ENCODE data around the gene DMPK. TPM values are rescaled to one million over a fixed set of nuclear protein-coding genes. Genes with fewer than 3 reads are reported as not detected.

DMPK gene
- polyA plus RNA-seq, 1 donor from 2014 or later, result 34.3 TPM

DNA sequence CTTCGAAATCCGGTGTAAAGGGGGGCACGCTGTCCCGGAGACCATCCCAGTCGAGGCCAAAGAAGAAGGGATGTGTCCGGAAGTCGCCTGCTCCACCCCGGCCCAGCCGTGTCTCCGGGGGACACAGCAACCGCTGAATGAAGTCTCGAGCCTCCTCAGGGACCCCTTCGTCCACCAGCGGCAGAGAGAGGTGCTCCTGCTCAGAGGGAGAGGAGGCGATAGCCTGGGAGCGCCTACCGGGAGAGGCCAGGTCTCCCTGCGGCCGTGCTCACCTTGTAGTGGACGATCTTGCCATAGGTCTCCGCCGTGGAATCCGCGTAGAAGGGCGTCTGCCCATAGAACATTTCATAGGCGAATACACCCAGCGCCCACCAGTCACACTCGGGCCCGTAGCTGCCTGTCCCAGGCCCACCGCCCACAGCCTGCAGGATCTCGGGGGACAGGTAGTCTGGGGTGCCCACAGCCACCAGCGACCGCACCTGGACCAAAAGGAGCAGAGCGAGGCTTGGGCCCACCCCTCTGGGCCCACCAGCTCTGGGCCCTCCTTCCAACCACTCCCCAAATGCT, 4.8 kb downstream of the DMPK start:
- Histone ChIP-seq H3K27me3 (ENCODE audit: insufficient read depth, low read depth, low read length) (no peaks in the 10 kb centered on the region), H3K4me2 (ENCODE audit: low read length) (no peak overlapping the region)

GRCh38 chr19:45774765-45775164, 7.5 kb downstream of the DMPK start:
- no peak overlapping the region for H3K4me2 ChIP-seq (ENCODE audit: low read length)
- no peaks in the 10 kb centered on the region for H3K9me3 ChIP-seq (ENCODE audit: low read length)
- no peak overlapping the region for H3K4me3 ChIP-seq (ENCODE audit: low read length)
- H3K9me2 ChIP-seq (ENCODE audit: insufficient read depth, low read length), result no peaks in the 10 kb centered on the region
- H3K27me3 ChIP-seq (ENCODE audit: insufficient read depth, low read depth, low read length), result no peaks in the 10 kb centered on the region
- H3K27ac ChIP-seq (ENCODE audit: low read length), result no peak overlapping the region
- H3K79me2 ChIP-seq (replicated peaks; ENCODE audit: insufficient read depth, low read length), result no peaks in the 10 kb centered on the region
- H4K20me1 ChIP-seq (ENCODE audit: insufficient read depth), result no peaks in the 10 kb centered on the region
- H3K36me3 ChIP-seq (ENCODE audit: insufficient read depth, low read length), result no peaks in the 10 kb centered on the region
- H3K9ac ChIP-seq (ENCODE audit: low read length), result no peak overlapping the region
- H3F3A ChIP-seq (ENCODE audit: insufficient read depth, low read length, poor library complexity, severe bottlenecking), result no peaks in the 10 kb centered on the region
- H2AFZ ChIP-seq (ENCODE audit: low read depth, low read length), result no peak overlapping the region
- no peak for TF ChIP-seq TAF1 (IDR thresholded peaks at IDR 0.05; ENCODE audit: low read depth)
- TF ChIP-seq RAD21 (conservative IDR thresholded peaks at IDR 0.05), result no peak
- TF ChIP-seq, protein P1, sequence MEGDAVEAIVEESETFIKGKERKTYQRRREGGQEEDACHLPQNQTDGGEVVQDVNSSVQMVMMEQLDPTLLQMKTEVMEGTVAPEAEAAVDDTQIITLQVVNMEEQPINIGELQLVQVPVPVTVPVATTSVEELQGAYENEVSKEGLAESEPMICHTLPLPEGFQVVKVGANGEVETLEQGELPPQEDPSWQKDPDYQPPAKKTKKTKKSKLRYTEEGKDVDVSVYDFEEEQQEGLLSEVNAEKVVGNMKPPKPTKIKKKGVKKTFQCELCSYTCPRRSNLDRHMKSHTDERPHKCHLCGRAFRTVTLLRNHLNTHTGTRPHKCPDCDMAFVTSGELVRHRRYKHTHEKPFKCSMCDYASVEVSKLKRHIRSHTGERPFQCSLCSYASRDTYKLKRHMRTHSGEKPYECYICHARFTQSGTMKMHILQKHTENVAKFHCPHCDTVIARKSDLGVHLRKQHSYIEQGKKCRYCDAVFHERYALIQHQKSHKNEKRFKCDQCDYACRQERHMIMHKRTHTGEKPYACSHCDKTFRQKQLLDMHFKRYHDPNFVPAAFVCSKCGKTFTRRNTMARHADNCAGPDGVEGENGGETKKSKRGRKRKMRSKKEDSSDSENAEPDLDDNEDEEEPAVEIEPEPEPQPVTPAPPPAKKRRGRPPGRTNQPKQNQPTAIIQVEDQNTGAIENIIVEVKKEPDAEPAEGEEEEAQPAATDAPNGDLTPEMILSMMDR (IDR thresholded peaks at IDR 0.05; ENCODE audit: poor library complexity, severe bottlenecking), result no peak
- TF ChIP-seq MXI1 (conservative IDR thresholded peaks at IDR 0.05; ENCODE audit: poor library complexity, severe bottlenecking), result no peak
- no peak for TF ChIP-seq EP300 (conservative IDR thresholded peaks at IDR 0.05; ENCODE audit: poor library complexity, severe bottlenecking)
- TF ChIP-seq REST (IDR thresholded peaks at IDR 0.05; ENCODE audit: borderline replicate concordance), result no peak
- no peak for TF ChIP-seq POLR2AphosphoS5 (IDR thresholded peaks at IDR 0.05)
- no peak for TF ChIP-seq SMC3 (conservative IDR thresholded peaks at IDR 0.05; ENCODE audit: poor library complexity)

More for the DNA sequence above, 4.8 kb downstream of the DMPK start:
- TF ChIP-seq REST (IDR thresholded peaks at IDR 0.05; ENCODE audit: borderline replicate concordance) (no peak), RAD21 (conservative IDR thresholded peaks at IDR 0.05) (no peak), SMC3 (conservative IDR thresholded peaks at IDR 0.05; ENCODE audit: poor library complexity) (no peak), EP300 (conservative IDR thresholded peaks at IDR 0.05; ENCODE audit: poor library complexity, severe bottlenecking) (no peak), EZH2 (IDR thresholded peaks at IDR 0.05; ENCODE audit: borderline replicate concordance, insufficient read depth, low read length, poor library complexity, severe bottlenecking) (no peak), MXI1 (conservative IDR thresholded peaks at IDR 0.05; ENCODE audit: poor library complexity, severe bottlenecking) (no peak), TAF1 (IDR thresholded peaks at IDR 0.05; ENCODE audit: low read depth) (no peak), POLR2AphosphoS5 (IDR thresholded peaks at IDR 0.05) (no peak)
- TF ChIP-seq, protein P1 (IDR thresholded peaks at IDR 0.05; ENCODE audit: poor library complexity, severe bottlenecking), result no peak
- Histone ChIP-seq H3K79me2 (replicated peaks; ENCODE audit: insufficient read depth, low read length) (no peaks in the 10 kb centered on the region), H3K9me3 (ENCODE audit: low read length) (no peaks in the 10 kb centered on the region), H3F3A (ENCODE audit: insufficient read depth, low read length, poor library complexity, severe bottlenecking) (no peaks in the 10 kb centered on the region), H4K20me1 (ENCODE audit: insufficient read depth) (no peaks in the 10 kb centered on the region), H3K27ac (ENCODE audit: low read length) (no peak overlapping the region), H3K36me3 (ENCODE audit: insufficient read depth, low read length) (no peaks in the 10 kb centered on the region), H3K9ac (ENCODE audit: low read length) (no peak overlapping the region), H3K4me3 (ENCODE audit: low read length) (no peak overlapping the region), H3K9me2 (ENCODE audit: insufficient read depth, low read length) (no peaks in the 10 kb centered on the region), H2AFZ (ENCODE audit: low read depth, low read length) (no peak overlapping the region)

Measured in neural cell (in vitro differentiated cells).